Kasumi-1 (cell line): ENCODE results near the gene KLF18.
A peak's percentile ranks its signal among the peaks of the same experiment; 100 is the strongest.
"Not testable (repeated sequence)": the region's sequence is repeated elsewhere in the genome, so short reads cannot be mapped to it uniquely, and the experiment has no call there.

Experiments
- DNase-seq, 2 experiments: peaks; one replicate each; lab custom pipeline; 2025; lab: John Stamatoyannopoulos, UW

KLF18 gene

DNA sequence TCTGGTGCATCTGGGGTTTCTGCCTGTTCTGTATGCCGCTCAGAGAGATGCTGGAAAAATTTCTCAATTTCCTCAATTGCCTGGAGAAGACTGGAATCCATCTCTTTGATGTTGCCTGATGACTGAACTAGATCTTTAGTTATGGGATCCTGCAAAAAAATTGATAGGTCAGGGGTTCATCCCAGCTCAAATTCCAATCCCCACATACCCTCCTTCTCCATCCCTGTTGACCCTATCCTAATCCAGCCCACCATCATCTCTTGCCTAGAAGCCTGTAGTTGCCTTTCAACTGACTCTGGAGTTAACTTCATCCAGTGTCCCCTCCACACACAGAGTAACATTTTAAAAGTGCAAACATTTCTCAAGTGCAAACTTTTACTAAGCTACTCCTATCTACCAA, at the start of gene KLF18:
Gene KLF18, minus strand, starts transcription at position 101 of the 400 bp plus-strand sequence. Its CDS starts 0 bp downstream, at position 101.
- DNase-seq: no peak

DNA sequence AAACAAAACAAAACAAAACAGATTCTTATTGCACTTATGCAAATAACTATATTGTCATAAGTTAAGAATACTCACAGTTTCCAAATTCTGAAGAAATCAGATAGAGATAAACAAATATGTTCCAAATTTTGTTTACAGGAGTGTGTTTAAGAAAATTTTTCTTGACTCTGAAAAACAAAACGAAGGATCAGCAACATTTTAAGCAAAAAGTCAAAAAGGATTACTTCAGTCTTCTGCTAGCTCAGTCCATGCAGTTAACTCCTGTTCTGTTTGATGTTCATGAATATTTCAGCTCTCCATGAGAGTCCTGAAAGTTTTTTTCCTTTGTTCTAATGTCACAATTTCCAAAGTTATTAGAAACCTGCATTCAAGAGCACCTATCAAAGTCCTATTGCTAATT, 33.2 kb upstream of the KLF18 start:
- no peak for DNase-seq

DNA sequence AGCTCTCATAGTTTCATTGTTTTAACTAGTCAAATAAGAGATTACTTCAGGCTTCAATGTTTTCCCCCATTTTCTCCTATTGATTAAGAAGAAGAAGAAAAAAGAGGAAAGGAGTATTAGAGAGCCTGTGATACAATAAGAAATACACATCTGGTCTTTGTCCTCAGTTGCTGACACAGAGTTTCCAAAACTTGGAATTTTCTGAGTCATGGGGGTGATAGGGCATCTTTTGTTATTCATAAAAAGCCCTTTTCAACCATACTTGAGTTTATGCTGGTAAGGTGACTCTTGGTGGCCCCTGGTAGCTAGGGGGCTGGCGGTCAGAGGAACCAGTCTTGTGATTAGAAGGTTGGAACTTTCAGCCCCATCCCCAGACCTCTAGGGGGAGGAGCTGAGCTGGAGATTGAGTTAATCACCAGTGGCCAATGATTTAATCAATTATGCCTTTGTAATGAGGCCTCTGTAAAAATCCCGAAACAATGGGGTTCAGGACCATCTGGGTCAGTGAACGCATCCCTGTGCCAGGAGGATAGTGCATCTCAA, 28.9 kb upstream of the KLF18 start:
- DNase-seq: no peak

DNA sequence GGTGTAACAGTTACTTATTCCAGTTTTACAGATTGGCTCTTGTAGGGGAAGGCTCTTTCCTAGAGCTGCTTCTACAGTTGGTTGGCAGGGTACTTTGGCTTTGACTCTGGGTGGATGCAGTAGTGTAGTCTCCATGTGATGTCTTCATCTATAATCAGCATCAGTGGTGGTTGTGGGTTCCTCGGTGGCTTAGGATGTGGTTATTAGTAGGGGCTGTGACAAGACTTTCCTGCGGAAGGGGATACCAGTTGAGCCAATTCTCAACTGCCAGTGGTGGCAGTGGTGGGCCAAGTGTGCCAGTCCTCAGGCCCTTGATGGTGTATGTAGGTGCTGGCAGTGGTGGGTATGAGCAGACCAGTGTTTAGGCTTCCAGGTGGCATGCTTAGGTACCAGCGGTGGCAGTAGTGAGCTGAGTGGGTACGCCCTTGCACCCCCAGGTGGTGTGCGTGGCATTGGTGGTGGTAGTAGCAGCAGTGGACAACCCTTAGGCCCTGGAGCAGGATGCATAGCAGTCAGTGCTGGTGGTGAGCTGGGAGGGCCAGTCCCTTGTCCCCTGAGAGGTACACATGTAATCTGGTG, 27.2 kb upstream of the KLF18 start:
- DNase-seq: no peak

DNA sequence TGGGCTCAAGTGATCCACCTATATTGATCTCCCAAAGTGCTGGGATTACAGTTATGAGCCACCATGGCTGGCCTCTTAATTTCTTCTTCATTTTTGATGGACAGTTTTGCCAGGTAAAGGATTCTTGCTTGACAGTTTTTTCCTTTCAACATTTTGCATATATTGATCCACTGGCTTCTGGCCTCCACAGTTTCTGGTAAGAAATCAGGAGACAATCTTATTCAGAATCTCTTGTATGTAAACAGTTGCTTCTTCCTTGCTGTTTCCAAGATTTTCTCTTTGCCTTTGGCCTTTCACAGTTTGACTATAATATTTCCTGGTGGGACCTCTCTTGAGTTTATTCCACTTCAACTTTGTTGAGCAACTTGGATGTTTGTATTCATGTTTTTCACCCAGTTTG, 20.1 kb upstream of the KLF18 start:
- no peak for DNase-seq

DNA sequence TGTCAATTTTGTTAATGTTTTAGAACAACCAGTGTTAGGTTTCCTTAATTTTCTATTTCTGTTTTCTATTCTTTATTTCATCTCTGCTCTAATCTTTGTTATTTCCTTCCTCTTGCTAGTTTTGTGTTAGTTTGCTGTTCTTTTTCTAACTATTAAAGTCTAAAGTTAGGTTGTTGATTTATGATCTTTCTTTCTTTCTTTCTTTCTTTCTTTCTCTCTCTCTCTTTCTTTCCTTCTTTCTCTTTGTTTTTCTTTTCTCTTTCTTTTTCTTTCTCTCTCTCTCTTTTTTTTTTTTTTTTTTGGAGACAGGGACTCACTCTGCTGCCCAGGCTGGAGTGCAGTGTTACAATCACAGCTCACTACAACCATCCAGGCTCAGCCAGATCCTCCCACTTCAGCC, 17.4 kb upstream of the KLF18 start:
- DNase-seq: peak in 1 of 2 experiments; percentile 2

DNA sequence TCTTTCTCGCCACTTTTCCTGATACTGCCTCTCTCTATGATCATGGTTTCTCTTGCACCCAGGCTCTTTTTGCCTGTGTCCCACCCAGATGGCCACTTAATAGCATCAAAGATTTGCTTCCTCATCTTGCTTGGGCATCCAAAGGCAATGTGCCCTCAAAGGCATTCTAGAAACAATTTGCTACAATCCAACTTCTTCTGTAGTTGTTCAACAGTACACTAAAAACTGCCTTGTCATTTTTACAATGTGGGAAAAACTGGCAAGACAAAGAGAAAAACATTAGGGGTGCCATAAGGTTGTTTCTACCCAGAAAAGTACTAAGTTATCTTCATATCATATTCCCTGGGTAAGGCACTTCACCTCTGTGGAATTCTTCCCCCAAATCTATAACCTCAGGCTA, 16.5 kb upstream of the KLF18 start:
- DNase-seq: no peak

DNA sequence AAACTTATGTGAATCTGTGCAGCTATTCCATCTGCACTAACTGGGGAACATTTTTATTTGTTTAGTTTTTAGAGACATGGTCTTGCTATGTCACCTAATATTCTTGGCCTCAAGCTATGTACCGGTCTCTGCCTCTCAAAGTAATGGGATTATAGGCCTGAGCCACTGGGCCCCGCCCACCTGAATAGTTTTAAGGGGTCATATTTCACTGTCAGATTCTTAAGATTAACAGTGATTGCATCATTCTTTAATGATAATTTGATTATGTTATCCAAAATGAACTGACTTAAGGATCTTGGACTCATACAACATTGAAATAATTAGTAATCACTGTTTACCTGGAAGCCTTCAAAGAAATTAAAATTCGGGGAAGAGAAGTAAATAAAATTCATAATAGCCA, 12.6 kb upstream of the KLF18 start:
- DNase-seq: no peak

DNA sequence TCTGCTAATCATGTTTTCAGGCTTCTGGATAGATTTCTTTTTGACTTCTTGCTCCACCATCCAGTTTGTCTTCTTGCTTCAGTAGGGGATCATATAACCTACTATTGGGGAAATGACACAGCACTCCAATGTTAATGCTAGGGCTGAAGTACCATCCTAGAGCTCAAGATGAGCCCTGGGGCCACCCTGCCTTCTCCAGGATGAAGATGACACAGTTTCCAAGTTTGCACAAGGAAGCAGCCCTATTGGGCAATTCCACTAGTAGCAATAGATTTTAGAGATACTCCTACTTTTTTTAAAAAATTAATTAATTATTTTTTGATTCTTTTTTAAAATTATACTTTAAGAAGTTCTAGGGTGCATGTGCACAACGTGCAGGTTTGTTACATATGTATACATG, 11.3 kb upstream of the KLF18 start:
- no peak for DNase-seq

DNA sequence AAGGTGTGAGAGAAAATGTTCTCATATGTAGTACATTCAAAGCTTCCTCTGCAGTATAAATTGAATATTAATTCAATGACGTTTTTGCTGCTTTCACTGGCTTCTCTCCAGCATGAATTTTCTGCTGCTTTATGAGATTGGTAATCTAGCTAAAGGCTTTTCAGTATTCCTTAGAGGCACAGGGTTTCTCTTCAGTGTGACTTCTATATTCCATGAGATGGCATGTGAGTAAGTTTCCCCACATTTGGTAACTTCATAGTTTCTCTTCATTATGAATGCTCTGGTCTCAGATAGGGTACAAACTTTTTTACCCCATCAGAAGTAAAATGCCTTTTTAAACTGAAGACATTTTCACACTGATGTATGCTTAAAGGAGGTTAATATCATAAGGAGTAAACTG, 10.4 kb upstream of the KLF18 start:
- DNase-seq: no peak

DNA sequence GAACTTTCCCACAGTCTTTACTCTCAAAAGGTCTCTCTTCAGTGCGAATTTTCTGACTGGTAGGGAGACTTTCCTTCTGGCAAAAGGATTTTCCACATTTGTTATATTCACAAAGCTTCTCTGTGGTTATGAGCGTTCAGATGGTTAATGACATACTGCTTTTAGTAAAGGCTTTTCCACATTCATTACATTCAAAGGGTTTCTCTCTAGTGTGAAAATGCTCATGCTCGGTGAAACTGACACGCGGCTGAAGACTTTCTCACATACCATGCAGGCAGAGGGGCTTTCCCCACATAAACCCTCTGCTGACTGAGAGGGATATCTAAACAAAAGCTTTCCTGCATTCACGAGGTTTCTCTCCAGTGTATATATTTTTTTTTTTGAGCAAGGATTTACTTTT, 9.9 kb upstream of the KLF18 start:
- no peak for DNase-seq

DNA sequence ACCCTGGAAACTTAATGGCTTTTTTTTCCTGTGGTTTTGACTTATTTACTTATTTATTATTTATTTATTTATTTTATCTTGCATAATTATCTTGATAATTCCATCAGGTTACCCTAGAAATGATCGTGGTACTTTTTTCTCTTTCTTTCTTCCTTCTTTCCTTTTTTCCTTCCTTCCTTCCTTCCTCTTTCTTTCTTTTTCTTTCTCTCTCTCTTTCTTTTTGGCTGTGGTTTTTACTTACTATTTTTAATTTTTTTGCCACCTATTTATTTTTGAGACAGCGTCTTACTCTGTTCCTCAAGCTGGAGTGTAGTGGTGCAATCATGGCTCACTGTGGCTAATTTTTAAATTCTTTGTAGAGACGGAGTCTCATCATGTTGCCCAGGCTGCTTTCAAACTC, 6.2 kb upstream of the KLF18 start:
- DNase-seq: no peak

DNA sequence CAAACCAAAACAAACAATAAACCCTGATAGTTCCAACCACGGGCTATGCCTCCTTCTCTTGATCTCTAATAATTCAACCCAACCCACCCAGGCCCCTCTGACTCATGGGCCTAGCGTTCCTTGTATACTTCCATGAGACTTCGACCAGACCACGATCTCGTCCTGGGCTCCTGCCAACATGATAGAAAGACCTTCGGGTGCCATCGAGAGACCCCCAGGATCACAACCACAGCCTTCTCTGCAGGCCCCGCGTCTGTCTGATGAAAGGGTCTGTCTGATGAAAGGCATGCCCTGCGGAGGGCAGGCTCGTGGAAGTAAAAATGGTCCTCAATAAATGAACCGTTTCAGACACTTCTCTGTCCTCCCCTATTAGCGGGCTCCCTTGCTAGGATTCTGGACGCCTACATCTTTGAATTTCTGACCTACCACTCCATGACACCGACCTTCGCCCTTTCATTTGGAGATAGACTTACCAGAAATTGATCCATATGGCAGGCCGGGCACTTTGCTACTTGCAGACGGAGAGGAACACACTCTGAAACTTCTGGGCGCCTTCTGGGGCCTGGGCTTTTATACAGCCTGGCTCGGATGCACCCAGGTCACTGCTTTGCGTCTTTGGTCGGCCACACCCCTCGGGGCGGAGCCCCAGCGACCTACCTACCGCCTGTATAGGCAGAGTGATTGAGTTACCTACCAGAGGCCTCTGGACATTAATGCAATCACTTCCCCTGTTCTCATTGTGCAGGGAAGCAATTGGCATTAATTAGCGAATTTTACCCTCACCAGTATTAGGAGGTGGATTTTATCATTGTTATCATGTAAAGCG, 5.3 kb upstream of the KLF18 start:
- no peak for DNase-seq

DNA sequence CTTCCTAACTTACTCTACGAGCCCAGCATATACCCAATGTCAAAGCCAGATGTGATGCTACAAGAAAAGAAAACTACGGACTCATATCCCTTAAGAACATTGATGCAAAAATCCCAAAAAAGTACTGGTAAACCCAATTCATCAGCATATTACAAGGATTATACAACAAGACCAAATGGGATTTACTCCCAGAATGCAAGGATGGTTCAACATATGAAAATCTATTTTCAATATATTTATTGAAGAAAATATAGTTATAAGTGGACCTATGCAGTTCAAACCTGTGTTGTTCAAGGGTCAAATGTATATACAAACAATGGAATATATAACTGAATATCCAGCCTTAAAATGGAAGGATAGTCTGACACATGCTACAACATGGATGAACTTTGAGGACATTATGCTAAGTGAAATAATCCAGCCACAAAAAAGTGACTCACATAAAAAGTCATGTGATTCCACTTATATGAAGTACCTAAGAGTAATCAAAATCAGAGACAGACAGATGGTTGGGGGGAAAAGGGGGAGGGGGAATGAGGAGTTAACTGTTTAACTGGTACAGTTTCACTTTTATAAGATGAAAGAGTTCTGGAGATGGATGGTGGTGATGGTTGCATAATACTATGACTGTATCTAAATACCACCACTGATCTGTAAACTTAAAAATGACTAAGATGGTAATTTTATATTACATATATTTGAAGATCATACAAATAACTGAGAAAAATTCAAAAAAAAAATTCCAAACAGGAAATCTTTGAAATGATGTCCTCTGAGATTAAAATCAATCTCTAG, 3.7 kb upstream of the KLF18 start:
- DNase-seq: no peak

DNA sequence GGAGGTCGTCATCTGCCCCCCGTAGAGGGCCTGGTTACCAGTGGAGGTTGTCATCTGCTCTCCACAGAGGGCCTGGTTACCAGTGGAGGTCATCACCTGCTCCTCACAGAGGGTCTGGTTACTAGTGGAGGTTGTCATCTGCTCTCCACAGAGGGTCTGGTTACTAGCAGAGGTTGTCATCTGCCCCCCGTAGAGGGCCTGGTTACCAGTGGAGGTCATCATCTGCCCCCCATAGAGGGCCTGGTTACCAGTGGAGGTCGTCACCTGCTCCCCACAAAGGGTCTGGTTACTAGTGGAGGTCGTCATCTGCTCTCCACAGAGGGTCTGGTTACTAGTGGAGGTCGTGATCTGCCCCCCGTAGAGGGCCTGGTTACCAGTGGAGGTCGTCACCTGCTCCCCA, 1.9 kb downstream of the KLF18 start:
- not testable (repeated sequence) for DNase-seq

DNA sequence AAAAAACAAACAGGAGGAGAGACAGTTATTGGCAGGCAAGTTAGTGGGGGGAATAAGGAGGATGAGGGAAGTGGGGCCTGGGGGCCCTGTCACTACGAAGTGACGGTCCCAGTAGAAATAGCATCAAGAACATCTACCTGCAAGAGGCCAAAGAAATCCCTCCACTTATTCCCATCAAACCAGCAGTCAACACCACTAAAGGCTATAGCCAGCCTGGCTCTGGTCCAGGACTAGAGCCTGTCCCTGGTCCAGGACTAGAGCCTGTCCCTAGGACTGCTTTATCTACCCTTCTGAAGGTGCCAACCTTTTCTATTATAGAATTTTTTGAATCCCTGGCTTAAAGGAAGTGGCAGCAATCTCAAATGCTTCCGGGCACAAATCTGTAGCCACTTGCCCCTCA, 3.2 kb downstream of the KLF18 start:
- DNase-seq: no peak

DNA sequence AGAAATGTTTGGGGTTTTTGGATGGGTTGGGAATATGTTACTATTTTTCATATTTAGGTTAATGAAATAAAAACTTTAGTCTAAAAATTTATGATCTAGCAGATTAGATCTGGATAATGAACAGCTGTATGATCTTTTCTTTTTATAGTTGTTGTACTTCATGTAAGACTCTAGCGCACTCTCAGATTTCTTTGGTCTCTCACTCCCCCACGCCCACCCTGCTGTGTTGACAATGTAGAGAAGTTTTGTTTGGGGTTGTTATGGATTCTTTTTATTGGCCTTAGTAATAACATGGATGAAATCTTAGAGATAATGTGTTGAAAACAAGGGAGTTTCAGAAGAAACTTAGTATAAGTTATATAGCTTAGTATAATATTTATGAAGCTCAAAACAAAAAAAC, 5.5 kb downstream of the KLF18 start:
- DNase-seq: no peak

DNA sequence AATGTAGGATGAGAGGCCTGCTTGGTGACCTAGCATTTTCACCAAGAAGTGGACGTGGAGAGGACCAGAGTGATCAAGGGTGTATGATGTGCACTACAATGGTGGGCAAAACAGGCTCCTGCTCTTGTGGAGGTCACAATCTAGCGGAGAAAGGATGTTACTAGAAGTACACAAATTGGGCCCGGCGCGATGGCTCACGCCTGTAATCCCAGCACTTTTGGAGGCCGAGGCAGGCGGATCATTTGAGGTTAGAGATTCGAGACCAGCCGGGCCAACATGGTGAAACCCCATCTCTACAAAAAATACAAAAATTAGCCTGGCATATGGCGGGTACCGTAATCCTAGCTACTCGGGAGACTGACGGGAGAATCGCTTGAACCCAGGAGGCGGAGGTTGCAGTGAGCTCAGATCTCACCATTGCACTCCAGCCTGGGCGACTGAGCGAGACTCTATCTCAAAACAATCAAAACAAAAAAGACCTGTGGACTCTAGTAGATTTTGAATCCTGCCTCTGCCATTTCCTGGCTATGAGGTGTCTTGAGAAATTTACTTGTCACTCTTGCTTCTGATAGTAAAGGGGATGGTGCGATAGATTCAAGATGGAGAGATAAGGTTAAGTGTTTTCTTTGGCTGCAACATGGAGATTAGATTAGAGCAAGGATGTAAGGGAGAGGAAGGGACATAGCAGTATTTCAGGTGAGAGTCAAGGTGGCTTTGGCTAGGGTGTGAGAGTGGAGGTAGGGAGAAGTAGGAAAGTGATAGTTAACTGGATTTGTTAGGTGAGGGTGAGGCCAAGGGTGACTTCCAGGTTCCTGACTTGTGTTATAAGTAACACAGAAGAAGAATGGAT, 7.1 kb downstream of the KLF18 start:
- no peak for DNase-seq

DNA sequence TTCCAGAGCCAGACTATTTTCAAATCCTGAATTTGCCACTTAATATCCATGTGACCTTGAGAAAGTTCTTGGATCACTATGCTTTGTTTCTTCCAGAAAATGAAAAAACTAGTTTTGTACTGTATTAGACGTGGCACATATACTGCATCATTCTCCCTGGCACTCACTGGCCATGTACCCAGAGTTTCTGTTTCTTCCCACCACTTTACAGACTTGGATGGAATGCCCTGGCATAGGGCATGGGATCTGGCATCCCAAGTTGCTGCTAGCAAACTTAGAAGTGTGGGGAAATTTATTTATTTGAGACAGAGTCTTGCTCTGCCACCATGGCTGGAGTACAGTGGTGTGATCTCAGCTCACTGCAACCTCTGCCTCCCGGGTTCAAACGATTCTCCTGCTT, 10.0 kb downstream of the KLF18 start:
- DNase-seq: no peak

DNA sequence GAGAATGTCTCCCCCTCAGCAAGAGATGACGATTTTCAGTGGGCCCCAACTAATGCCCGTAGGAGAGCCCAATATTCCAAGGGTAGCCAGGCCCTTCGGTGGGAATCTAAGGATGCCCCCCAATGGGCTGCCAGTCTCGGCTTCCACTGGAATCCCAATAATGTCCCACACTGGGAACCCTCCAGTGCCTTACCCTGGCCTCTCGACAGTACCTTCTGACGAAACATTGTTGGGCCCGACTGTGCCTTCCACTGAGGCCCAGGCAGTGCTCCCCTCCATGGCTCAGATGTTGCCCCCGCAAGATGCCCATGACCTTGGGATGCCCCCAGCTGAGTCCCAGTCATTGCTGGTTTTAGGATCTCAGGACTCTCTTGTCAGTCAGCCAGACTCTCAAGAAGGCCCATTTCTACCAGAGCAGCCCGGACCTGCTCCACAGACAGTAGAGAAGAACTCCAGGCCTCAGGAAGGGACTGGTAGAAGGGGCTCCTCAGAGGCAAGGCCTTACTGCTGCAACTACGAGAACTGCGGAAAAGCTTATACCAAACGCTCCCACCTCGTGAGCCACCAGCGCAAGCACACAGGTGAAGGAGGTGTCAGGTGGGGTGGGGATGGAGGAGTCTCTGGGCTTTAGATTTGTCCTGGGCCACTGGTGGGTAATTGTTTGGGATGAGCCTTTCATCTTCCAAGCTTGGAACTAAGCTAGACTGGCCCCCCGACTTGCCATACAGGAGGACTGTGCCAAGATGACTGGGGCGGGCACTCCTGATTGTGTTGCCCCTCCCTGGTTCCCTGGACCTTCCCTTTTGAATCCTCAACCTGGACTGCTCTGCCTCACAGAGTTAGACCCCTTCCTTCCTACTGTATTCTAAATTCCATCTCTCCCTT, 11.6 kb downstream of the KLF18 start:
- no peak for DNase-seq
